Measurements from ENCODE around the gene CACNB1.
"Not testable (repeated sequence)": the region's sequence is repeated elsewhere in the genome, so short reads cannot be mapped to it uniquely, and the experiment has no call there.

The CACNB1 gene

DNA sequence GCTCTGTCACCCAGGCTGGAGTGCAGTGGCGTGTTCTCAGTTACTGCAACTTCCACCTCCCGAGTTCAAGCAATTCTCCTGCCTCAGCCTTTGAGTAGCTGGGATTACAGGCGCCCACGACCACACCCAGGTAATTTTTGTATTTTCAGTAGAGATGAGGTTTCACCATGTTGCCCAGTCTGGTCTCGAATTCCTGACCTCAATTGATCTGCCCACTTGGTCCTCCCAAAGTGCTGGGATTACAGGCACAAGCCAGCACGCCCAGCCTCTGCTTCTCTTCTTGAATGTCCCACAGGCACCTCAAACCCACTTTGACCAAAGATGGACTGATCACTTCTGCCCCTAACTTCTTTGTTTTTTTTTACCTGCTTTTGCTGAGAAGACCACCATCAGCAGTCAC, 26.9 kb downstream of the CACNB1 start:
- no peak for DNase-seq (ENCODE audit: low read depth)
- no peak for TF ChIP-seq CTCF (IDR thresholded peaks at IDR 0.05; ENCODE audit: control insufficient read depth, insufficient read depth, low read depth, low read length, missing control alignments)
- no peak overlapping the region for H3K4me3 ChIP-seq (ENCODE audit: control insufficient read depth, low read depth, low read length)

DNA sequence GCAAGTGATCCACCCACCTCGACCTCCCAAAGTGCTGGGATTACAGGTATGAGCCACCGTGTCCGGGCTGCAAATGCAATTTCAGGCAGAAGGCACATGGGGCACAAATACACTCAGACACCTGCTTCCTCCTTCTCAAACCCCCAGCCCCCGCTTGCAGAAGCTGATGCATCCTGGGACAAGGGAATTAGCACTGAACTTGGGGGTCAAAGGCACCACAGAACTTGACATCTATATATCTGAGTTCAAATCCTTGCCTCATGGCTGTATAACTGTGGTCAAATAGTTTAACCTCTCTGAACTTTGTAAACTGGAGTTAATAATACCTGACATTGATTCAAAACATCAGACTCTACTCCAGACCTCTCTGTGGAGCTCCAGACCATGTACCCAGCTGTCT, 27.4 kb downstream of the CACNB1 start:
- TF ChIP-seq CTCF (IDR thresholded peaks at IDR 0.05; ENCODE audit: control insufficient read depth, insufficient read depth, low read depth, low read length, missing control alignments), result no peak
- DNase-seq (ENCODE audit: low read depth), result no peak
- H3K4me3 ChIP-seq (ENCODE audit: control insufficient read depth, low read depth, low read length), result no peak overlapping the region

DNA sequence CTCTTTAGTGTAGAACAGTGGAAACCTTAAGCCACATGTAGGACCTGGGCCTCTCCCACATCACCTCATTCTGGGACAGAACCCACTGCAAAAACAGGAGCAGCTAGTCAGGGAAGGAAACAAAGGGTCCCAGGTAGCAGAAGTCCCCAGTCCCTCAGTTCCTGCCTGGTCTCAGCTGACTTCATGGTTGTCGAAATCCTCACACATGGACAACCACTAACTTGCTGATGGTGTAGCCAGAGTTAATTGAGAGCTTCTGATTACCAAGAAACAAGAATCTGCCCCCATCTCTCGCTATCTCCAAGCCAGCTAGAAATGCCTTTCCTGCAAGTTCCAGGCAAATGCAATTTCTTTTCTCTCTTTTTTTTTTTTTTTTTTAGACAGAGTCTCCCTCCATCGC, 28.0 kb downstream of the CACNB1 start:
- no peak for DNase-seq (ENCODE audit: low read depth)
- no peak overlapping the region for H3K4me3 ChIP-seq (ENCODE audit: control insufficient read depth, low read depth, low read length)
- no peak for TF ChIP-seq CTCF (IDR thresholded peaks at IDR 0.05; ENCODE audit: control insufficient read depth, insufficient read depth, low read depth, low read length, missing control alignments)

DNA sequence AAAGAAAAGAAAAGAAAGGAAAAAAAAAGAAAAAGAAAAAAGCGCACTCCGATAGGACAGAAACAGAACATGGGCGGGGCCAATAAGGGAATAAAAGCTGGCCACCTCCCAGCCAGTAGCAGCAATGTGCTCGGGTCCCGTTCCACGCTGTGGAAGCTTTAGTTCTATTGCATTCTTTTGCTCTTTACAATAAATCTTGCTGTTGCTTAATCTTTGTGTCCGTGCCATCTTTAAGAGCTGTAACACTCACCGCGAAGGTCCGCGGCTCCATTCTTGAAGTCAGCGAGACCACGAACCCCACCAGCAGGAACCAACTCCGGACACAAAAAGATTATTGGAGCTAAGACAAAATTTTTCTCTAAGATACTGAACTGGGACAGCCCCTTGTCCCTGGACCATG, 28.4 kb downstream of the CACNB1 start:
- H3K4me3 ChIP-seq (ENCODE audit: control insufficient read depth, low read depth, low read length), result no peak overlapping the region
- no peak for TF ChIP-seq CTCF (IDR thresholded peaks at IDR 0.05; ENCODE audit: control insufficient read depth, insufficient read depth, low read depth, low read length, missing control alignments)
- DNase-seq (ENCODE audit: low read depth), result no peak

DNA sequence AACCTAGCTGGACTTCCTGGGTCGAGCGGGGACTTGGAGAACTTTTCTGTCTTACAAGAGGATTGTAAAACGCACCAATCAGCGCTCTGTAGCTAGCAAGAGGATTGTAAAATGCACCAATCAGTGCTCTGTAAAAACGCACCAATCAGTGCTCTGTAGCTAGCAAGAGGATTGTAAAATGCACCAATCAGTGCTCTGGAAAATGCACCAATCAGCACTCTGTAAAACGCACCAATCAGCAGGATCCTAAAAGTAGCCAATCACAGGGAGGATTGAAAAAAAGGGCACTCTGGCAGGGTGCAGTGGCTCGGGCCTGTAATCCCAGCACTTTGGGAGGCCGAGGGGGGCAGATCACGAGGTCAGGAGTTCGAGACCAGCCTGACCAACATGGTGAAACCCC, 29.0 kb downstream of the CACNB1 start:
- DNase-seq (ENCODE audit: low read depth); H3K4me3 ChIP-seq (ENCODE audit: control insufficient read depth, low read depth, low read length): not testable (repeated sequence)

DNA sequence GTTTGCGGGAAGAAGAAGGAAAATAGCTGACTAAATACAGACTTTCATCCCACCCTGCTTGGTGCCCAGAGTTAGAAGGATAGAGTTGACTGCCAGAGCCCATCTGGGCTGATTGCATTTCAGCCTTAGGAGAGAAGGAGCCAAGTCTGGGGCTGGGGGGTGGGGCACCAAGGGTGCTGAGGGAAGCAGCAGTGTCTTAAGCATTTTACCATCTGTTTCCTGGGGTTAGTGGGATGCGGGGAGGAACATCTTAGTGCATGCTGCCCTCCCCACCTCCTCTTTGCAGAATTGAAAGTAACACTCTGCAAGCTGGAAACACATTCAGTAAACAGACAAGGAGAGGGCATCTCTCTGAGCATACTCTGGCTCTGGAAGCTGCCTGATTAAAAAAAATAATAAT, 30.0 kb downstream of the CACNB1 start:
- no peak overlapping the region for H3K4me3 ChIP-seq (ENCODE audit: control insufficient read depth, low read depth, low read length)
- DNase-seq (ENCODE audit: low read depth), result no peak
- no peak for TF ChIP-seq CTCF (IDR thresholded peaks at IDR 0.05; ENCODE audit: control insufficient read depth, insufficient read depth, low read depth, low read length, missing control alignments)

- TF ChIP-seq CTCF (IDR thresholded peaks at IDR 0.05; ENCODE audit: control insufficient read depth, insufficient read depth, low read depth, low read length, missing control alignments), result no peak
- no peak overlapping the region for H3K4me3 ChIP-seq (ENCODE audit: control insufficient read depth, low read depth, low read length)
- DNase-seq (ENCODE audit: low read depth), result no peak
These were observed 30.8 kb downstream of the CACNB1 start for GRCh38 chr17:39166437-39167335.
